H1 (cell line): ENCODE measurements around the gene SPSB2. TPM values are rescaled to one million over a fixed set of nuclear protein-coding genes. Genes with fewer than 3 reads are reported as not detected.

Experiments used
- CTCF ChIA-PET: fragments of 300-600 bp; sonication (Branson Sonifier 250); formaldehyde crosslinking; loops from one replicate; lab custom pipeline; 2021; ENCODE audit not compliant: partially characterized antibody; lab: Charles Lee
- POLR2A ChIA-PET: fragments of 300-600 bp; sonication (Branson Sonifier 250); formaldehyde crosslinking; loops from one replicate; lab custom pipeline; 2021; ENCODE audit warnings: inconsistent platforms; ENCODE audit not compliant: partially characterized antibody; lab: Charles Lee
- DNase-seq, 2 experiments: peaks; one replicate each; pipeline versions ENCODE4 v3.0.0 to v3.0.0-alpha.2; 2010 to 2022; ENCODE audit warnings: low spot score in 2 of 2, low read depth in 1 of 2, mixed read lengths in 1 of 2
- FAIRE-seq: peaks from 2 replicates; lab custom pipeline; 2011; peaks lifted over from hg19 to GRCh38; lab: Jason Lieb, UNC
- H2AFZ ChIP-seq: 2 replicates; pipeline ENCODE4 v1.8.1; 2012; ENCODE audit warnings: low read length, inconsistent platforms
- H2AK5ac ChIP-seq: 2 replicates; pipeline ENCODE4 v1.6.1; 2013; ENCODE audit warnings: low read depth, low read length
- H2BK120ac ChIP-seq: replicated peaks from 2 replicates; pipeline ENCODE3; 2013; ENCODE audit warnings: low read depth, low read length, inconsistent platforms
- H2BK12ac ChIP-seq: 2 replicates; pipeline ENCODE4 v1.6.1; 2013; ENCODE audit warnings: low read depth, low read length
- H2BK15ac ChIP-seq: 2 replicates; pipeline ENCODE4 v1.6.1; 2013; ENCODE audit warnings: low read length
- H2BK20ac ChIP-seq: 2 replicates; pipeline ENCODE4 v1.6.1; 2013; ENCODE audit warnings: low read length
- H2BK5ac ChIP-seq: 2 replicates; pipeline ENCODE4 v1.6.1; 2013; ENCODE audit warnings: low read depth, low read length
- H3K14ac ChIP-seq: 2 replicates; pipeline ENCODE4 v1.6.1; 2013; ENCODE audit warnings: inconsistent platforms; ENCODE audit not compliant: insufficient read length
- H3K18ac ChIP-seq: 2 replicates; pipeline ENCODE4 v1.6.1; 2013; ENCODE audit warnings: low read length; ENCODE audit errors: extremely low read depth
- H3K23ac ChIP-seq: 2 replicates; pipeline ENCODE4 v1.6.1; 2013; ENCODE audit warnings: inconsistent platforms; ENCODE audit not compliant: insufficient read length
- H3K23me2 ChIP-seq: 2 replicates; pipeline ENCODE4 v1.6.1; 2013; ENCODE audit warnings: low read depth, low read length
- H3K27ac ChIP-seq: 2 replicates; pipeline ENCODE4 v1.6.1; 2011; ENCODE audit warnings: low read depth, low read length, inconsistent platforms
- H3K27me3 ChIP-seq, 4 experiments: replicated peaks in 1 of 4; 1 replicate in 1 of 4; 2 replicates in 3 of 4; pipeline versions ENCODE4 v1.6.1 to v1.8.1; 2011 to 2013; ENCODE audit warnings: low read length in 3 of 4, mild to moderate bottlenecking in 3 of 4, inconsistent platforms in 2 of 4, mixed read lengths in 2 of 4, moderate library complexity in 1 of 4; ENCODE audit not compliant: control insufficient read depth in 3 of 4, insufficient read depth in 3 of 4; ENCODE audit errors: extremely low read depth in 1 of 4
- H3K36me3 ChIP-seq, 4 experiments: 2 replicates each; pipeline versions ENCODE4 v1.6.1 to v1.8.1; 2011 to 2013; ENCODE audit warnings: mild to moderate bottlenecking in 4 of 4, low read length in 3 of 4, moderate library complexity in 2 of 4, control low read depth in 1 of 4, inconsistent platforms in 1 of 4; ENCODE audit not compliant: insufficient read depth in 4 of 4, control insufficient read depth in 2 of 4
- H3K4ac ChIP-seq: replicated peaks from 2 replicates; pipeline ENCODE3; 2013; ENCODE audit warnings: low read length, low read depth, mixed read lengths, inconsistent platforms; ENCODE audit not compliant: insufficient read length
- H3K4me1 ChIP-seq, 4 experiments: replicated peaks in 1 of 4; 1 replicate in 1 of 4; 2 replicates in 3 of 4; pipeline versions ENCODE4 v1.6.1 to v1.8.1; 2011 to 2013; ENCODE audit warnings: low read length in 3 of 4, inconsistent platforms in 2 of 4, mixed read lengths in 1 of 4; ENCODE audit not compliant: insufficient read depth in 4 of 4, control insufficient read depth in 3 of 4
- H3K4me2 ChIP-seq, 2 experiments: 2 replicates each; pipeline versions ENCODE4 v1.6.1 to v1.8.1; 2011 to 2013; ENCODE audit warnings: low read depth in 2 of 2, low read length in 2 of 2, control low read depth in 1 of 2, inconsistent platforms in 1 of 2, mild to moderate bottlenecking in 1 of 2; ENCODE audit not compliant: insufficient read depth in 1 of 2
- H3K4me3 ChIP-seq, 4 experiments: fragments of 200-600, 300-600 bp in 1 of 4; sonication (generic), shearing (Covaris generic), sonication (Bioruptor Twin) in 1 of 4; 2 replicates each; pipeline versions ENCODE4 v1.5.1 to v1.8.1; 2011 to 2016; ENCODE audit warnings: low read length in 4 of 4, low read depth in 3 of 4, control low read depth in 2 of 4, inconsistent platforms in 2 of 4, mild to moderate bottlenecking in 2 of 4, mixed read lengths in 1 of 4, moderate library complexity in 1 of 4; ENCODE audit not compliant: insufficient read depth in 2 of 4; ENCODE audit errors: extremely low read depth in 1 of 4
- H3K56ac ChIP-seq: replicated peaks from 2 replicates; pipeline ENCODE3; 2013; ENCODE audit warnings: low read depth, mild to moderate bottlenecking, mixed read lengths, low read length, inconsistent platforms; ENCODE audit not compliant: insufficient read length
- H3K79me1 ChIP-seq: 2 replicates; pipeline ENCODE4 v1.6.1; 2013; ENCODE audit warnings: low read depth, low read length, control low read depth
- H3K79me2 ChIP-seq, 2 experiments: 2 replicates each; pipeline versions ENCODE4 v1.6.1 to v1.8.1; 2012 to 2013; ENCODE audit warnings: low read length in 2 of 2, mild to moderate bottlenecking in 2 of 2, inconsistent platforms in 1 of 2; ENCODE audit not compliant: insufficient read depth in 2 of 2, control insufficient read depth in 1 of 2
- H3K9ac ChIP-seq, 4 experiments: replicated peaks in 1 of 4; 1 replicate in 1 of 4; 2 replicates in 3 of 4; pipeline versions ENCODE4 v1.6.1 to v1.8.1; 2011 to 2013; ENCODE audit warnings: low read depth in 3 of 4, low read length in 3 of 4, control low read depth in 2 of 4, mild to moderate bottlenecking in 2 of 4, moderate library complexity in 2 of 4, inconsistent platforms in 1 of 4; ENCODE audit errors: extremely low read depth in 1 of 4
- H3K9me3 ChIP-seq, 2 experiments: 2 replicates each; pipeline versions ENCODE4 v1.6.1 to v1.8.1; 2012 to 2013; ENCODE audit warnings: mild to moderate bottlenecking in 2 of 2, moderate library complexity in 2 of 2, control low read depth in 1 of 2, inconsistent platforms in 1 of 2, low read depth in 1 of 2, low read length in 1 of 2, mixed read lengths in 1 of 2; ENCODE audit not compliant: insufficient read depth in 2 of 2
- H4K20me1 ChIP-seq, 2 experiments: replicated peaks in 1 of 2; 2 replicates each; pipeline versions ENCODE3 to v1.8.1; 2011 to 2013; ENCODE audit warnings: inconsistent platforms in 2 of 2, low read length in 2 of 2, mild to moderate bottlenecking in 1 of 2; ENCODE audit not compliant: insufficient read depth in 2 of 2, control insufficient read depth in 1 of 2
- H4K5ac ChIP-seq: 2 replicates; pipeline ENCODE4 v1.6.1; 2013; ENCODE audit warnings: low read length, low read depth, mixed read lengths, inconsistent platforms; ENCODE audit not compliant: insufficient read length
- H4K8ac ChIP-seq: 2 replicates; pipeline ENCODE4 v1.8.0; 2013; ENCODE audit warnings: mild to moderate bottlenecking, moderate library complexity, low read length, inconsistent platforms; ENCODE audit not compliant: insufficient read depth; ENCODE audit errors: extremely low read depth
- H4K91ac ChIP-seq: replicated peaks from 2 replicates; pipeline ENCODE3; 2013; ENCODE audit warnings: low read length, mixed read lengths, inconsistent platforms; ENCODE audit not compliant: insufficient read length
- YY1 ChIP-seq: IDR thresholded peaks from 2 replicates; pipeline ENCODE4 v1.6.1; 2011; ENCODE audit warnings: low read depth, mild to moderate bottlenecking, low read length
- WGBS, 2 experiments: shearing (Covaris generic) in 1 of 2; methylation state at CpG; one replicate each; pipeline versions ENCODE4 v1.1.6 to v1.1.7; 2013 to 2015; ENCODE audit warnings: low lambda C conversion rate in 2 of 2, mixed read lengths in 2 of 2, inconsistent platforms in 1 of 2, low coverage in 1 of 2, missing lambda C conversion rate in 1 of 2; ENCODE audit not compliant: insufficient replicate concordance in 2 of 2, insufficient coverage in 1 of 2, insufficient read length in 1 of 2; ENCODE audit errors: extremely low coverage in 1 of 2, missing lambda C conversion rate in 1 of 2; 5-methylcytosine and 5-hydroxymethylcytosine counted together
- polyA plus RNA-seq, 7 experiments: library from polyadenylated mRNA; depleted of rRNA in 3 of 7; stranded (reverse) in 5 of 7; unstranded in 2 of 7; fragments of >200 nt in 5 of 7; fragments of 200-250 nt in 2 of 7; gene quantifications; 1 replicate in 5 of 7; 2 replicates in 1 of 7; 4 replicates in 1 of 7; pipeline versions ENCODE4 v1.2.1 to v1.2.3, GENCODE V29; 2011 to 2013; ENCODE audit warnings: missing spikeins in 2 of 7, mixed read lengths in 2 of 7
- total RNA-seq: library from RNA; stranded (reverse); fragmentation: NEBNext Ultra II Directional; extraction: Animal tissue kit (Norgen Biotek cat#: 25700); gene quantifications from 2 replicates; pipeline ENCODE4 v1.2.1, GENCODE V29; 2021

SPSB2 gene
- total and polyA plus RNA-seq, 2 of the 8 experiments (the other 6 are each of a cell fraction or from before 2014, with no cell fraction given): 13.0 to 23.2 TPM

GRCh38 chr12:6849427-6849826, 23.7 kb downstream of the SPSB2 start:
- no peak overlapping the region for H3K4me2 ChIP-seq
- H3K23ac ChIP-seq: no peak overlapping the region
- H3K79me2 ChIP-seq: peaks cover 0 to 25% of the 10 kb centered on the region in 2 experiments; a peak in 2 of 4 replicates
- H4K5ac ChIP-seq: no peak overlapping the region
- H3K4ac ChIP-seq: no peak overlapping the region
- H3K27ac ChIP-seq: no peak overlapping the region
- no peaks in the 10 kb centered on the region for H3K27me3 ChIP-seq
- FAIRE-seq: no peak
- peaks cover 13% of the 10 kb centered on the region for H3K23me2 ChIP-seq
- H2AK5ac ChIP-seq: no peak overlapping the region
- no peak overlapping the region for H2BK12ac ChIP-seq
- H3K18ac ChIP-seq: no peak overlapping the region
- H3K9ac ChIP-seq: no peak overlapping the region
- H2BK5ac ChIP-seq: no peak overlapping the region
- peaks cover 12 to 44% (median 33%) of the 10 kb centered on the region in 4 experiments; a peak in 7 of 8 replicates for H3K36me3 ChIP-seq
- H3K56ac ChIP-seq: no peak overlapping the region
- DNase-seq: no peak
- H3K14ac ChIP-seq: no peak overlapping the region
- H3K79me1 ChIP-seq: peaks cover 2% of the 10 kb centered on the region
- H3K4me3 ChIP-seq: no peak overlapping the region
- H4K20me1 ChIP-seq: peaks cover 0 to 3% of the 10 kb centered on the region in 2 experiments
- H2BK20ac ChIP-seq: no peak overlapping the region
- H4K8ac ChIP-seq: no peak overlapping the region
- H3K4me1 ChIP-seq: peaks cover 0 to 14% (median 3%) of the 10 kb centered on the region in 4 experiments; a peak in 5 of 7 replicates
- CTCF ChIA-PET: interaction anchor here (1.1 to 19.8 kb wide), 4 partner anchors 16 to 295 kb away, joined by 3 to 292 read pairs (median 7); partner anchors contain the start of genes GNB3, P3H3 and SPSB2
- POLR2A ChIA-PET: interaction anchor here (0.9 to 25.7 kb wide), 3 partner anchors 18 to 90 kb away, joined by 3 to 588 read pairs (median 388); partner anchors contain the start of genes GNB3, GPR162, P3H3 and SPSB2
- no peak overlapping the region for H4K91ac ChIP-seq
- H3K9me3 ChIP-seq: no peaks in the 10 kb centered on the region
- H2BK15ac ChIP-seq: no peak overlapping the region
- 87% methylated on average over 2 of the region's 2 CpGs; no CpG with 5 or more reads in 1 of the 2 experiments for WGBS, 2 experiments
- no peak overlapping the region for H2AFZ ChIP-seq
- no peak overlapping the region for H2BK120ac ChIP-seq
- no peak for TF ChIP-seq YY1
